ENCODE measurements around the gene RPAP3.

- TF ChIP-seq POLR2A (IDR thresholded peaks at IDR 0.05) = no peak
- TF ChIP-seq CTCF (IDR thresholded peaks at IDR 0.05) = no peak
Observed at GRCh38 chr12:47717046-47717442, 11.2 kb upstream of the RPAP3 start.

All from body of pancreas (tissue), 4 donors.